ENCODE results near the gene ZG16B.

DNA sequence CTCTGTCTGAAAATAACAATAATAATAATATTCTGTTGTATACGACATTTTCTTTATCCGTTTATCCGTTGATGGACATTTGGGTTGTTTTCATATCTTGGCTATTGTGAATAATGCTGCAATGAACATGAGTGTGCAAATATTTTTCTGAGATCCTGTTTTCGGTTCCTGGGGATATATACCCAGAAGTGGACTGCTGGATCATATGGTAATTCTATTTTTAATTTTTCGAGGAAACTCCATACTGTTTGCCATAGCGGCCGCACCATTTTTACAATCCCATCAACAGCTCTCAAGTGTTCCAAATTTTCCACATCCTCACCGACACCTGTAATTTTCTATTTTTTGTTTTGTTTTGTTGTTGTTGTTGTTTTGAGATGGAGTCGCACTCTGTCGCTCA, 37.2 kb upstream of the ZG16B start:
- TF ChIP-seq, protein P1, sequence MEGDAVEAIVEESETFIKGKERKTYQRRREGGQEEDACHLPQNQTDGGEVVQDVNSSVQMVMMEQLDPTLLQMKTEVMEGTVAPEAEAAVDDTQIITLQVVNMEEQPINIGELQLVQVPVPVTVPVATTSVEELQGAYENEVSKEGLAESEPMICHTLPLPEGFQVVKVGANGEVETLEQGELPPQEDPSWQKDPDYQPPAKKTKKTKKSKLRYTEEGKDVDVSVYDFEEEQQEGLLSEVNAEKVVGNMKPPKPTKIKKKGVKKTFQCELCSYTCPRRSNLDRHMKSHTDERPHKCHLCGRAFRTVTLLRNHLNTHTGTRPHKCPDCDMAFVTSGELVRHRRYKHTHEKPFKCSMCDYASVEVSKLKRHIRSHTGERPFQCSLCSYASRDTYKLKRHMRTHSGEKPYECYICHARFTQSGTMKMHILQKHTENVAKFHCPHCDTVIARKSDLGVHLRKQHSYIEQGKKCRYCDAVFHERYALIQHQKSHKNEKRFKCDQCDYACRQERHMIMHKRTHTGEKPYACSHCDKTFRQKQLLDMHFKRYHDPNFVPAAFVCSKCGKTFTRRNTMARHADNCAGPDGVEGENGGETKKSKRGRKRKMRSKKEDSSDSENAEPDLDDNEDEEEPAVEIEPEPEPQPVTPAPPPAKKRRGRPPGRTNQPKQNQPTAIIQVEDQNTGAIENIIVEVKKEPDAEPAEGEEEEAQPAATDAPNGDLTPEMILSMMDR (IDR thresholded peaks at IDR 0.05 in 8 of 11, conservative IDR thresholded peaks at IDR 0.05 in 3 of 11): no peak
- TF ChIP-seq POLR2A (IDR thresholded peaks at IDR 0.05): no peak
- TF ChIP-seq POLR2AphosphoS5 (IDR thresholded peaks at IDR 0.05): no peak

All from spleen (tissue), 7 donors.